LNCAP (cell line): ENCODE measurements around the gene NEURL1.

Source experiments
- CTCF ChIP-seq: fragments of 450-650 bp; IDR thresholded peaks from 2 replicates; pipeline ENCODE4 v1.5.1; 2017; ENCODE audit warnings: mild to moderate bottlenecking

Gene NEURL1

GRCh38 chr10:103619424-103620351 is 126.2 kb downstream of the NEURL1 start:
- no peak for TF ChIP-seq CTCF

- TF ChIP-seq CTCF = no peak
These were observed 126.8 kb downstream of the NEURL1 start for GRCh38 chr10:103620352-103620740.

DNA sequence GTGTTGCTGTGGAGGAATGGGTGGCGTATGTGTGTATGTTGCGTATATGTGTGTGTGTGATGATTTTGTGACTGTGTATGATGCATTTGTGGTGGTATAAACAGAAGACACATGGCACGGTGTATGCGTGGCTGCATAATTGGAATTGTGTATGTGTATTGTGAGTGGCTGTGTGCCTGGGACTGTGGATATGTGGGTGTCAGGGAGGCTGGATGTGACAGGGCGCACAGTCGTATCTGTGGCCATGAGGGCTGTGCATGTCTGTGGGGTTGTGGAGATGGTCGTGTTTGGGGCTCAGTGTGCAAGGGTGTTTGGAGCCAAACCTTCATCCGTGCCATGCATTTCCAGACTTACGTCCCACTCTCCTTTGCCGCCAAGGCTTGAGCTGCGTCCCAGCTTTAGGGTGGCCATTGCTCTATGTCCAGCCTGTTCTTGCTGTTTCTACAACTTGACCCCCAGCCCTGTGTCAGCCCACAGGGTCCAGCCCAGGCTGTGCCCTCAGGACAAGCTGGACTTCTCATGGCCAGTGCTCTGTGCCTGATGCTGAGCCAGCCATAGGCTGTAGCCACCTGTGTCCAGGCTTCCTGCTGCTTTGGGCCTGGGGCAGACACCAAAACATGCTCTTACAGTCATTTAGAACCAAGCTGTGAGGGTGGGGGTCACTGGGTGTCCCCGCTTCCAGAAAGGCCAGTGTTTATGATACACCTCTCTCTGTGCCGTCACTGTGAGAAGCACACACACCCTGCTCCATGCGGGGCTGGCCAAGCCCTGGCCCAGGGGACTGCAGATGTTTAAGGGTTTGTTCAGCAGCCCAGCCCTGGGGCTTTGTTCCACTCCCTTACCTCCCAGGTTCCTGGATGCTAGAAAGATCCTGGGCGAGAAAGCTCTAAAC is 127.6 kb downstream of the NEURL1 start:
- no peak for TF ChIP-seq CTCF

- TF ChIP-seq CTCF = no peak
These were observed 128.2 kb downstream of the NEURL1 start for GRCh38 chr10:103621783-103622125.

DNA sequence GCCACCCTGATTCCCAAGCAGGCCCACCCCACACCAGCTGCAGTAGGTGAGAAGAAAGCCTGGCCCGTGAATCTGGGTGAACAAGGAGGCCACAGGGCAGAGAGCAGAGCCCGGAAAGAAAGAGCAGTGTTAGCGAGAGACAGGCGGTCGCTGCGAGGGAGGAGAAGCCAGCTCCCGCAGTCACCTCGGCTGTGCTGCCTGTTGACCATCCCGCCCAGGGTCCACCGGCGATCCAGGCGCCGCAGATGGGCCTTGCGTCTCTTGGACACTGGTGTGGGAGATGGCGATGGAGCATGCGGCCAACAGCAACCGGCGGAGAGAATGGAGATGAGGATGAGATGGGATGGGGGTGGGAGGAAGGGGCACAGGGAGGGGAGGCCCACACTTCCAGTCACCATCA is 128.8 kb downstream of the NEURL1 start:
- TF ChIP-seq CTCF = no peak

GRCh38 chr10:103622935-103623574 is 129.6 kb downstream of the NEURL1 start:
- TF ChIP-seq CTCF = no peak

DNA sequence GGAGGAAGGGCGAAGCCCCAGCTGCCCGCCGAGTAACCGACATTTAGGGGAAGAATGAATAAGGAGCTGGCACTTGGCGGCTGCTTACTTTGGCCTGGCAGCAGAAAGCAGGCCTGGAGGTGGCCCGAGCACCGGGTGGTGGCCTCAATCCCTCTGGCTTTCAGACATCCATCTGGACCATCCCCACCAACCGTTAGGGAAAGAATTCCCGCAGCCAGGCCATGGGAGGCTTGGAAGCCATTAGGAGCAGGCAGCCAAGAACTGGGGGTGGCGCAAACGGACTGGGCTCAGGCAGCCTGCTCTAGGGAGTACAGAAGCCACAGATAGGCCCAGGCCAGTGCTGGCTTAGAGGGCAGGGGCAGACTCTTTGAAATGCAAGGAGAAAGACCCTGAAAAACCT is 132.7 kb downstream of the NEURL1 start:
- TF ChIP-seq CTCF = no peak
